ENCODE measurements around the gene RSRC1. TPM values are rescaled to one million over a fixed set of nuclear protein-coding genes. Genes with fewer than 3 reads are reported as not detected.
"Not testable (repeated sequence)": the region's sequence is repeated elsewhere in the genome, so short reads cannot be mapped to it uniquely, and the experiment has no call there.

The RSRC1 gene
- total RNA-seq, 1 experiment from 2014 or later = 35.8 TPM

- no peak for DNase-seq (ENCODE audit: unreplicated experiment)
- Mint-ChIP-seq H3K27ac (ENCODE audit: low read depth, unreplicated experiment) (no peak overlapping the region), H3K27me3 (ENCODE audit: insufficient read depth, unreplicated experiment) (no peaks in the 10 kb centered on the region), H3K4me3 (ENCODE audit: unreplicated experiment) (no peak overlapping the region), H3K36me3 (ENCODE audit: insufficient read depth, unreplicated experiment) (no peaks in the 10 kb centered on the region), H3K4me1 (ENCODE audit: insufficient read depth, unreplicated experiment) (no peaks in the 10 kb centered on the region), H3K9me3 (ENCODE audit: unreplicated experiment) (no peaks in the 10 kb centered on the region)
- intact Hi-C loops (cut with micrococcal nuclease) = no loop called here
- TF ChIP-seq, protein P1, sequence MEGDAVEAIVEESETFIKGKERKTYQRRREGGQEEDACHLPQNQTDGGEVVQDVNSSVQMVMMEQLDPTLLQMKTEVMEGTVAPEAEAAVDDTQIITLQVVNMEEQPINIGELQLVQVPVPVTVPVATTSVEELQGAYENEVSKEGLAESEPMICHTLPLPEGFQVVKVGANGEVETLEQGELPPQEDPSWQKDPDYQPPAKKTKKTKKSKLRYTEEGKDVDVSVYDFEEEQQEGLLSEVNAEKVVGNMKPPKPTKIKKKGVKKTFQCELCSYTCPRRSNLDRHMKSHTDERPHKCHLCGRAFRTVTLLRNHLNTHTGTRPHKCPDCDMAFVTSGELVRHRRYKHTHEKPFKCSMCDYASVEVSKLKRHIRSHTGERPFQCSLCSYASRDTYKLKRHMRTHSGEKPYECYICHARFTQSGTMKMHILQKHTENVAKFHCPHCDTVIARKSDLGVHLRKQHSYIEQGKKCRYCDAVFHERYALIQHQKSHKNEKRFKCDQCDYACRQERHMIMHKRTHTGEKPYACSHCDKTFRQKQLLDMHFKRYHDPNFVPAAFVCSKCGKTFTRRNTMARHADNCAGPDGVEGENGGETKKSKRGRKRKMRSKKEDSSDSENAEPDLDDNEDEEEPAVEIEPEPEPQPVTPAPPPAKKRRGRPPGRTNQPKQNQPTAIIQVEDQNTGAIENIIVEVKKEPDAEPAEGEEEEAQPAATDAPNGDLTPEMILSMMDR (IDR thresholded peaks at IDR 0.05; ENCODE audit: unreplicated experiment) = no peak
- ChIA-PET POLR2A (interaction anchor here (0.9 kb wide), 1 partner anchor 40 kb away, joined by 3 read pairs; no protein-coding TSS in a partner anchor), CTCF (interaction anchor here (0.5 to 0.6 kb wide), 2 partner anchors 844 to 943 kb away, joined by 3 to 4 read pairs; no protein-coding TSS in a partner anchor)
- BruUV-seq (replicated peaks) = no TSS peak
These were observed 382.1 kb downstream of the RSRC1 start for GRCh38 chr3:158491968-158492367.

DNA sequence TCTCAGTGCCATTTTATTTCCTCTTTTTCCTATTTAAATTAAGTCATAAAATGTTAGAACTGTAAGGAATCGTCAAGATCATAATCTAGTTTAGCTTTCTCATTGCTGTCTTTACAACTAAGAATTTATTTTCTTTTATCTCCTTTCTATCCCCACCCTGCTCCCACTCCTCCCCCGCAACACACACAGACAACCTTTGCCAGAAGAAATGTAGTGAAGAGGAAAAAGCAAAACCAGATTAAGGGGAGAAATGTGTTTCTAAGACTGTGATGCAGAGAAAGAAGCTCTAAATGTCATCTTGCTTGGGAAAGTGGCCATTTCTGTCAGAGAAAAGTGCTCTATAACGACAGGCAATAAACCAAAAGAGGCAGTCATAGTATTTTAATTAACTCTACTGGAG is 382.8 kb downstream of the RSRC1 start:
- no TSS peak for BruUV-seq (replicated peaks)
- no peak overlapping the region for H3K27ac Mint-ChIP-seq (ENCODE audit: low read depth, unreplicated experiment)
- H3K27me3 Mint-ChIP-seq (ENCODE audit: insufficient read depth, unreplicated experiment) = no peaks in the 10 kb centered on the region
- H3K9me3 Mint-ChIP-seq (ENCODE audit: unreplicated experiment) = no peaks in the 10 kb centered on the region
- DNase-seq (ENCODE audit: unreplicated experiment) = no peak
- TF ChIP-seq, protein P1 (IDR thresholded peaks at IDR 0.05; ENCODE audit: unreplicated experiment) = no peak
- CTCF ChIA-PET = interaction anchor here (0.6 kb wide), 1 partner anchor 845 kb away, joined by 3 read pairs; no protein-coding TSS in a partner anchor
- no peak overlapping the region for H3K4me3 Mint-ChIP-seq (ENCODE audit: unreplicated experiment)
- POLR2A ChIA-PET = interaction anchor here (0.6 to 0.9 kb wide), 2 partner anchors 11 to 39 kb away, joined by 3 to 4 read pairs; no protein-coding TSS in a partner anchor
- intact Hi-C loops (cut with micrococcal nuclease) = no loop called here
- no peaks in the 10 kb centered on the region for H3K36me3 Mint-ChIP-seq (ENCODE audit: insufficient read depth, unreplicated experiment)
- no peaks in the 10 kb centered on the region for H3K4me1 Mint-ChIP-seq (ENCODE audit: insufficient read depth, unreplicated experiment)

GRCh38 chr3:158493931-158494330 is 384.0 kb downstream of the RSRC1 start:
- no TSS peak for BruUV-seq (replicated peaks)
- TF ChIP-seq, protein P1 (IDR thresholded peaks at IDR 0.05; ENCODE audit: unreplicated experiment) = no peak
- H3K4me3 Mint-ChIP-seq (ENCODE audit: unreplicated experiment) = no peak overlapping the region
- CTCF ChIA-PET = no interaction called here
- intact Hi-C loops (cut with micrococcal nuclease) = no loop called here
- DNase-seq (ENCODE audit: unreplicated experiment) = no peak
- no peaks in the 10 kb centered on the region for H3K27me3 Mint-ChIP-seq (ENCODE audit: insufficient read depth, unreplicated experiment)
- POLR2A ChIA-PET = interaction anchor here (0.5 kb wide), 1 partner anchor 653 kb away, joined by 3 read pairs; no protein-coding TSS in a partner anchor
- H3K27ac Mint-ChIP-seq (ENCODE audit: low read depth, unreplicated experiment) = no peak overlapping the region
- H3K4me1 Mint-ChIP-seq (ENCODE audit: insufficient read depth, unreplicated experiment) = no peaks in the 10 kb centered on the region
- no peaks in the 10 kb centered on the region for H3K9me3 Mint-ChIP-seq (ENCODE audit: unreplicated experiment)
- H3K36me3 Mint-ChIP-seq (ENCODE audit: insufficient read depth, unreplicated experiment) = no peaks in the 10 kb centered on the region

- H3K9me3 Mint-ChIP-seq (ENCODE audit: unreplicated experiment) = no peaks in the 10 kb centered on the region
- H3K4me1 Mint-ChIP-seq (ENCODE audit: insufficient read depth, unreplicated experiment) = no peaks in the 10 kb centered on the region
- H3K27ac Mint-ChIP-seq (ENCODE audit: low read depth, unreplicated experiment) = no peak overlapping the region
- no peaks in the 10 kb centered on the region for H3K27me3 Mint-ChIP-seq (ENCODE audit: insufficient read depth, unreplicated experiment)
- H3K36me3 Mint-ChIP-seq (ENCODE audit: insufficient read depth, unreplicated experiment) = no peaks in the 10 kb centered on the region
- TF ChIP-seq, protein P1 (IDR thresholded peaks at IDR 0.05; ENCODE audit: unreplicated experiment) = no peak
- BruUV-seq (replicated peaks) = no TSS peak
- POLR2A ChIA-PET = interaction anchor here (0.6 kb wide), 1 partner anchor 841 kb away, joined by 3 read pairs; no protein-coding TSS in a partner anchor
- intact Hi-C loops (cut with micrococcal nuclease) = no loop called here
- CTCF ChIA-PET = no interaction called here
- no peak for DNase-seq (ENCODE audit: unreplicated experiment)
- no peak overlapping the region for H3K4me3 Mint-ChIP-seq (ENCODE audit: unreplicated experiment)
These were observed 384.8 kb downstream of the RSRC1 start for GRCh38 chr3:158494673-158495072.

- CTCF ChIA-PET; BruUV-seq (replicated peaks); H3K27me3 Mint-ChIP-seq (ENCODE audit: insufficient read depth, unreplicated experiment); H3K9me3 Mint-ChIP-seq (ENCODE audit: unreplicated experiment); H3K4me3 Mint-ChIP-seq (ENCODE audit: unreplicated experiment); intact Hi-C loops (cut with micrococcal nuclease); H3K4me1 Mint-ChIP-seq (ENCODE audit: insufficient read depth, unreplicated experiment); H3K27ac Mint-ChIP-seq (ENCODE audit: low read depth, unreplicated experiment); H3K36me3 Mint-ChIP-seq (ENCODE audit: insufficient read depth, unreplicated experiment); DNase-seq (ENCODE audit: unreplicated experiment); POLR2A ChIA-PET: not testable (repeated sequence)
These were observed 385.6 kb downstream of the RSRC1 start for GRCh38 chr3:158495398-158495902.
